Measurements from ENCODE around the gene PCBD2. TPM values are rescaled to one million over a fixed set of nuclear protein-coding genes. Genes with fewer than 3 reads are reported as not detected.

The PCBD2 gene
- total RNA-seq, 1 donor from 2014 or later = 7.7 TPM

GRCh38 chr5:135012033-135012588 is 107.2 kb downstream of the PCBD2 start:
- Mint-ChIP-seq H3K36me3 (ENCODE audit: low read depth, unreplicated experiment) (peaks cover 6% of the 10 kb centered on the region), H3K4me1 (ENCODE audit: unreplicated experiment) (peaks cover 2% of the 10 kb centered on the region), H3K27me3 (ENCODE audit: unreplicated experiment) (peaks cover 12% of the 10 kb centered on the region), H3K27ac (ENCODE audit: unreplicated experiment) (no peak overlapping the region), H3K4me3 (ENCODE audit: unreplicated experiment) (no peak overlapping the region), H3K9me3 (ENCODE audit: unreplicated experiment) (no peaks in the 10 kb centered on the region)
- TF ChIP-seq CTCF (IDR thresholded peaks at IDR 0.05; ENCODE audit: unreplicated experiment) = no peak
- no peak for DNase-seq (ENCODE audit: low spot score)

Small RNAs within 50 kb of the gene (microRNA-seq; reads per million reads assigned to microRNA genes)
- gene MIR4461 (ENCODE audit: unreplicated experiment) = not detected

Other genes with a start within 250 kb of the PCBD2 start
- gene CAMLG, start 166.6 kb upstream of the PCBD2 start, total RNA-seq (ENCODE audit: unreplicated experiment) = 35.6 TPM
- 59.4 TPM for gene DDX46, start 146.4 kb upstream of the PCBD2 start, total RNA-seq (ENCODE audit: unreplicated experiment)
- 43.5 TPM for gene C5orf24, start 59.2 kb upstream of the PCBD2 start, total RNA-seq (ENCODE audit: unreplicated experiment)
- 40.5 TPM for gene TXNDC15, start 30.8 kb upstream of the PCBD2 start, total RNA-seq (ENCODE audit: unreplicated experiment)
- 0.33 TPM for gene CATSPER3, start 62.8 kb downstream of the PCBD2 start, total RNA-seq (ENCODE audit: unreplicated experiment)
- gene PITX1, start 129.1 kb downstream of the PCBD2 start, total RNA-seq (ENCODE audit: unreplicated experiment) = 0.87 TPM